HG02938 (cell line): Measurements from ENCODE around the gene WEE2.

ENCODE experiments used
- ATAC-seq: cut with Tn5 transposase; IDR thresholded peaks from one replicate; pipeline ENCODE4 v1.9.1; 2021; ENCODE audit warnings: mild to moderate bottlenecking, moderate library complexity; ENCODE audit not compliant: unreplicated experiment

The WEE2 gene

DNA sequence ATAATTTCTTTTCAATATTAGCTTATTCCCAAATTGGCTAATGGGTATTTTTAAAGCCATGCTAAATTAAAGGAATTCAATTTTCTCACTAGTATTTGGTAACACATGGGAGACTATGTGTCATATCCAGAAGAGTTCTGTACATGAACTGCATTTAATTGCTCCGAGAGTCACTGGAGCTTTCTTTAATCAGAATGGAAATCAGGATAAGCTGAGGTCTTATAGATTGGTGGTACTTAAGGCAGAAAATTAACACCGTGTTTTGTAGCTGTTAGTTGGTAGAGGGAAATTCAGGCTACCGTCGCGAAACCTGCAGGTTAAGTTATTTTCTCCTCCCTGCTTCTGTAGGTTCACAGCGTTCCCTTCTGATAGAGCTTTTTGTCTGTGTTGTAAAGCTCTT is at the start of gene WEE2:
Gene WEE2 (plus strand): TSS at position 3 of the 400 bp plus-strand sequence. CDS start 406 bp downstream, outside the sequence.
- no peak for ATAC-seq

DNA sequence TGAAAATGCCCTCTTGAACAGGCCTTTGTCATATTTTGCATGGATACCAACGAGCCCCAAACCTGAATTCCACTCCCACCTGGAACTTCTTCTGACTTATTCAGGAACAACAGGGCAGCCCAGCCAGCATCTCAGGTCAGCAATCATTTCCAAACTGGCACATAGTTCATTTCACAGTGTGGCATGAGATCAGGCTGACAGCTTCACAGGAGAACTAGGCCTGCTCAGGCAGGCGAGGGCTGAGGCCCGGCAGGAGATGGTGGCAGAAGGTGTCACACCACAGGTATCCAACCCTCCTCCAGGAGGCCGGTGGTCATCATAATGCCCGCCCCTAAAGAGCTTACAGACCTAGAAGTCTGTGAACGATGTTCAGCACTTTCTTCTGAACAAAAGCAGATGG is 48.7 kb upstream of the WEE2 start:
- no peak for ATAC-seq

DNA sequence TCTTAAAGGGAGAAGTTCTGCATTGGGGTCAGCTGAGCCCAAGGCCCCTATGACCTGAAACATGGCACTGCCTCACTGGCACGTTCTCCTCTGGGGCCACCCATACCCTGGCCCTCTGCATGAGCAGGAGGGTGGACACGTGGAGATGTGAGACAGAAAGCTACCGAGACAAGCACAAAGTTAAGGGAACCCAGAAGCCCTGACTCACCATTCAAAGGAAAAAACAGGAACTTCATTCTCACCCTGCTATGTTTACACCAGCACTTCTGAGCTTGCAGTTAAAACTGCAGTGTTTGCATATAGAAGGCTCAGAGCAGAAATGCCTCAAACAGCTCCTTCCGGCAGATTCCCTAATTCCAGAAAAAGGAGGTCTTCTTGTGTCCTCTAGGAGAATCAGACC is 47.9 kb upstream of the WEE2 start:
- no peak for ATAC-seq

DNA sequence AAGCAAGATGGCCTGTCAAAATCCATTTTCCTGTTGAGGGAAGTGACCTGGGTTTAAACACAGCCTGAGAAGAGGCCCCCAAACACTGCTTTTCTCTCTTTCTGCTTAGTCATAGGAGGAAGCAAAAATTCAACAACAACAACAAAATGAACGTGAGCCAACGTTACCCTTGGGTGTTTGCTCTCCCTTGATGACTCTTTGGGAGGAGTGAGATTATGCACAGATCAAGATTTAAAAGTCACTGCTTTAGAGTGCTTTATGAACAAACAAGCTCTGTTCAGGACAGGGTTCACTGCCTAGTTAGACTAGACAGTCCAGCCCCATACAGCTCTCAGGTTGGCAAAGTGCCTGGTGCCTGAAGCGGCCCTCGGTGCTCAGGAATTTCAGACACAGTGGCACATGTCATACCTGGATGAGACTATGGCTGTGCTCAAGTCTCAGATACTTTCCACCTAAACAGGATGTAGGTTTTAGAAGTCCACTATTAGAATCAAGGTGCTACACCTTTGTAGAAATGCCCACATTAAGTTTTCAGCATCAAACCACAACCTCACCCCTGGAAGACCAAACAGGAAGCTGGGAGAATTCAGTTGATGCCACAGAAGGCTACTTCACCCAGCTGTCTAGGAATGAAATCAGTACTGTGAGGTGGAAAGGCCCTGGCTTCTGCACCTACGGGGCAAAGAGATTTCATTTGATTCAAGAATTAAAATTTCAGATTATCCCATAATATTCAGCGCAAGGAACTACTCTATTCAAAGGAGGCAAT is 44.9 kb upstream of the WEE2 start:
- no peak for ATAC-seq

GRCh38 chr7:141664450-141664849 is 43.7 kb upstream of the WEE2 start:
- no peak for ATAC-seq

DNA sequence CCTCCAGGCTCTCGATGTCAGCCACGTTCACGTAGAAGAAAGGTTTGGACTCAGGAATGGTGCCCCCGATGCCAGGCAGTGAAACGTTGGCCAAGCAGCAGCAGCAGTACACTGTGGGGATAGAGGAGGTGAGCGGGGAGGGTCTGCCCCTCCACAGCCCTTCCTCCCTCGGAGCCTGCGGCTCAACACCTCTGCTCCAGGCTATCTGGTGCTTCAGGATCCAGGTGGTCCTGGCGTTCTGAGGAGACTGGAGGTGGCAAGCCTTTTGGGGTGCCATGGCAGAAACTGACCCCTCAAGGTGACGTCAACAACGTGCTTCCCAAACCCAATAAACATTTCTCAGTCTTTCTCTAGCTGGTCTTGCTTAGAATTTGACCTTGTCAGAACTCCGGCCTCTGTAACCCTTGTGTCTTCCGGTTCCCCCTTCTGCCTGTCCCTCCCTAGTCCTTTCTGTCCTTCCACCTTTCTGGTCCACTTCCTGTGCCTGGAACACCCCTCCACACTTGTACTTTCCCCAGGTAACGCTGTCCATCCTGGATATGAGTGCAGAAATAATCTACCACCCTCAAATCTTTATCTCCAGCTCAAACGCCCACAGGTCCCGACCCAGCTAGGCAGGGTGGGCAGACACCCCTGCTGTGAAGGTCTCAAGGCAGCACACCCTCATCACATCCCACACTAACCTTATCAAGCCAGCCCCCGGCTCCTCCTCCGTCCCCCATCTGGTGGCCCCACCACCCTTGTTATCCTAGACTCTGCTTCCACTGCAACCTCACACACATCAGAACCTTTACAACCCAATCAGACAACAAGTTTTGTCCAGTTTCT is 42.7 kb upstream of the WEE2 start:
- ATAC-seq: no peak

GRCh38 chr7:141666071-141666470 is 42.1 kb upstream of the WEE2 start:
- ATAC-seq: no peak

DNA sequence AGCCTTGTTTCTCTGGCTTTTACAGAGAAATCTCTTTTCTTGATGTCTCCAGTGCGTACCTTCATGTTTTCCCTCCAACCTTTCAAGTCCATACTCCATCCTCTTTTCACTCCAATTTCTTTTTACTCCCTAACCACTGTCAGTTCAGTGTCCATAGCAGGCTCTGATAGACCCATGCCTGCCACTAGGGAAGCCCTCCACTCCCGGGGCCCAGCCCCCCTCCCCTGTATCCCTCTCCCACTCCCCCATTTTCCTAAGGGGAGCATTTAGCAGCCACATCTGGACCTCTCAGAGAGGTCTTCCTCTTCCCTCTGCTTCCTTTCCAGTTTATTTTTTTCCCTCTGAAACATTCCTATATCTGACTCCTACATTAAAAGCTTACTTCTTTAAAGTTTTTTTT is 39.3 kb upstream of the WEE2 start:
- no peak for ATAC-seq

- ATAC-seq: no peak
Measured at GRCh38 chr7:141671705-141672496, 36.3 kb upstream of the WEE2 start.

GRCh38 chr7:141673346-141673745 is 34.8 kb upstream of the WEE2 start:
- no peak for ATAC-seq

GRCh38 chr7:141674171-141674671 is 33.9 kb upstream of the WEE2 start:
- no peak for ATAC-seq

GRCh38 chr7:141674702-141675101 is 33.5 kb upstream of the WEE2 start:
- no peak for ATAC-seq

GRCh38 chr7:141675436-141676215 is 32.5 kb upstream of the WEE2 start:
- no peak for ATAC-seq

DNA sequence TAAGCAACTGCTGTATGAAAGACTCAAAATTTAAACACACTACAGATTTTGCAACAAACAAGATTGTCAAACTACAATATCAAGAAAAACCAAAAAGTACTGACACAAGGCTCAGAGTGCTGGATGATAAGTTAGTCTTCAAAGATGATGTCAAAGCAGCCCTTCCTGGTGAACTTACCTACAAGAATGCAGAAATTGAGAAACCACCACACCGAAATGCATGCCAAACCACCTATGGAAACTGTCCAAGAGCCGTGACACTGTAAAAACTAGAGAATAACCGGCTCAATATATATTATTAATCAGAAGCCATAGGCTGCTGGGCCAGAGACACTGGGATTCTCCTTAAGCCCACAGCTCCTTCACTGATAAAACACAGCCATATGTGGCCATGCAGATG is 31.5 kb upstream of the WEE2 start:
- ATAC-seq: no peak

DNA sequence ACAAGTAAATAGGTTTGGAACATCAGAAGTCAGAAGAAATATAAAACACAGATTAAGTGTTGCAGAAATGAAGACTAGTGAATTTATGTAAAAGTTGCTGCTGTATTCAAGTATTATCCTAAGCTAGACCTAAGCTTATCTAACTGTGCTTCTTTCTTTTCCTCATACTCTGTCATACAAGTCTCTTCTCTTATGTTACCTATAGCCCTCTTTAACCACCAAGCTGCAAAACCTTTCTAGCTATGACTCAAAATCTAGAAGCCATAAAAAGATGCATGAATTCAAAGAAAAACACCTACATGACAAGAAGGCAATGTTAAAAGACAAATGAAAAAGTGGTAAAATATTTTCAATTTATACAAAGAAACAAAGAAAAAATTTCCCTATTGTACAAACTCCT is 29.1 kb upstream of the WEE2 start:
- peak; percentile 47 for ATAC-seq

DNA sequence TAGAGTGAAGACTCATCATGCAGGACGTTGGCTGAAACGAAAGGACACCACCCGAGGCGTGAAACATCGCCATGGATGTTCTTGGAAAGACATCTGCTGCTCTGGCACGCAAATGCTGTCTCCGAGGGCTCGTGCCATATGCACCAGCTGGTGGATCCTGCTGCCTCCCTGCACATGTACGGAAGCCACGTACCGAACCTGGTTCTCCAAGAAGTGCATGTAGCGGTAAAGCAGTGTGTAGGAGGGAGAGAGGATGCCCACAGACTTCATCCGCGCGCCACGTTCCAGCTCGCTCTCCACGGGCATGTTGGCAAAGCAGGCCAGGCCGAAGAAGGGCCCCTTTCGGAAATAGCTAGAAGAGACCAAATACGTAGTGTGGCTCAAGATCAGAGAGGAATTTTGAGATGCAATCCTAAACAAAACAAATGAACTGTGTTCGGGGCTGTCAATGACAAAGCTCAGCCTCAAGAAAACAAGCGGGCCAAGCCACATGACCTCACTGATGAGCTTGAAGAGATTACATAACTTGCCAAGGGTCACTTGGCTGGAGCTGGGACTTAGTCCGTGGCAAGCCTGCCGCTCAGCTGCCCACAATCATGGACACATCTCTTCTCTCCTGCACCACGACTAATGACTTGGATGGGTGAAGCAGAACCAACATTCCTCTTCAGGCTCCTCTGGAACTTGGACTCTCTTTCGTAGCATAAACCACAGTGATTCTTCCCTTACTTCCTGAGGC is 22.7 kb upstream of the WEE2 start:
- no peak for ATAC-seq

DNA sequence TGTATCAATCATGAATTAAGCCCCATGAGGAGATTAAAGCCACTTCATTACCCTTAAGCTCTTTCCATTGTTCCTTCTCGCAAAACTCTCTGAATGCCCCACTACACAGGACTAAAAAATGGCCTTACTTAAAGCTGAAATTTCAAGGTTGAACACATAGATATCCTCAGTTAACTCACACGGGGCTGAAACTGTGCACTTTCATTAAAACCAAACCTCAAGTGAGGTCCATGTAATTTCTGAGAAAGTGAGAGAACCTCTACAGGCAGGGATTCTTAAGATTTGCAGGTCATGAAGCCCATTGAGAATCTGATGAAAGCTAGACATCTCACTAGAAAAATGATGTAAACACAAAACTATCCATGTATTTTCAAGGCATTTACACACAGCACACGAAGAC is 22.1 kb upstream of the WEE2 start:
- ATAC-seq: no peak

- ATAC-seq: no peak
Measured at GRCh38 chr7:141686670-141687069, 21.5 kb upstream of the WEE2 start.

DNA sequence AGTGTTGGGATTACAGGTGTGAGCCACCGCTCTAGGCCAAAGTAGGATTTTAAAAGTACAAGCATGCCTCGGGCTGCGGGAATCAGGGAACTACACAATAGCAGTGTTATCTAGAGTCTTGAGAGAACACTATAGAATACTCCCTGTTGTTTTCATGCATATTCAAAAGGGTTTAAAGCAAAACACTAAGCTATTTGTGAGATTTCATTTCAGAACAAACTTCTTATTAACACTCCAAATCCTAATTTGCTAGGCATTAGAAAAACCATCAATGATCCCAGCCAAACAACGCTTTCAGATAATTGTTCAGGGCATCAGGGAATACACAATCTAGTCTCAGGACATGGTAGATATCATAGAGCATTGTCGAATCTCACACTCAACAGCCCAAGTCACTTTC is 20.1 kb upstream of the WEE2 start:
- no peak for ATAC-seq
